Measurements from ENCODE around the gene BCL6. TPM values are rescaled to one million over a fixed set of nuclear protein-coding genes. Genes with fewer than 3 reads are reported as not detected.
A peak's percentile ranks its signal among the peaks of the same experiment; 100 is the strongest.

Gene BCL6
- polyA plus RNA-seq, 3 donors = 33.2 to 349 (median 34.9) TPM

DNA sequence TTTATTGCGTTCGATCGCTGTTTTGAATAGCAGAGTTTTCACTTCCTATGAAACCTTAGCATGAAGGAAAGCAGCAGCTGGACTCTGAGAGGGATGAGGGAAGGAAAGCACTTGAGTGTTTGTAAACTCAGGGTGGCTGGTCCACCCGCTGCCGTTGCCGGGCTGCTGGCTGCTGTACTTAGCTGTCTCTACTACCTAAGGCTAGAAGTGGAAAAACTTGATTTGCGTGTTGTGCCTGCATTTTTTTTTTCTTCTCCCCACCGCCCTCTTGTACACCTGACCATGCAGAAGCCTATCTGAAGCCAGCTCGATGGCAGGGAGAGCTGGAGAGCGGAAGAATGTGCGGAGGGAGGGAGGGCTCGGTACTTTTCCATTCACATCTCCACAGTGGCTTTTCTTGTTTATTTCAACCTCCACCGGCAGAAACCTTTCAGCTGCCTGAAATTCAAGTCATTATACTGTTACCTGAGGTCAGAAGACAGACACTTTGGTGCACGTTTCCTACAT is 4.8 kb upstream of the BCL6 start:
- Histone ChIP-seq H3K4me3 (replicated peaks in 1 of 3; ENCODE audit: low read depth in 2 of 3, low read length in 3 of 3) (peak overlapping the region in 1 of 3 experiments; percentile 22), H3K36me3 (replicated peaks in 1 of 2; ENCODE audit: control insufficient read depth in 1 of 2, insufficient read depth in 2 of 2, low read length in 2 of 2) (no peaks in the 10 kb centered on the region), H3K27ac (ENCODE audit: low read depth in 1 of 2, low read length in 2 of 2) (no peak overlapping the region), H3K9me3 (replicated peaks in 1 of 2; ENCODE audit: control insufficient read depth in 1 of 2, insufficient read depth in 1 of 2, low read length in 2 of 2) (no peaks in the 10 kb centered on the region), H2AFZ (ENCODE audit: insufficient read depth, low read depth, low read length, poor library complexity, severe bottlenecking) (no peak overlapping the region), H3K9ac (ENCODE audit: insufficient read depth, low read length, poor library complexity, severe bottlenecking) (no peak overlapping the region), H3K79me2 (ENCODE audit: insufficient read depth, low read length) (peaks cover 13% of the 10 kb centered on the region), H3K4me2 (replicated peaks; ENCODE audit: extremely low read depth, low read length, poor library complexity, severe bottlenecking) (peak overlapping the region; percentile 35), H3K27me3 (ENCODE audit: control insufficient read depth in 2 of 2, insufficient read depth in 2 of 2, low read length in 2 of 2) (no peaks in the 10 kb centered on the region), H4K20me1 (ENCODE audit: insufficient read depth, low read length) (peaks cover under 1% of the 10 kb centered on the region), H3K4me1 (ENCODE audit: control insufficient read depth in 1 of 2, insufficient read depth in 2 of 2, low read length in 2 of 2) (peaks cover 27 to 43% of the 10 kb centered on the region in 2 donors)
- H3K4me1 Mint-ChIP-seq = peaks cover 41% of the 10 kb centered on the region
- peak overlapping the region in 2 of 7 donors; percentile 5 to 50 for H3K27ac Mint-ChIP-seq
- intact Hi-C loops (cut with micrococcal nuclease) = loop anchor here in 1 of 2 donors (5.0 kb wide), 1 partner anchor 37 kb away; no protein-coding TSS in a partner anchor
- peak overlapping the region; percentile 64 to 79 for H3K4me3 Mint-ChIP-seq
- 26% methylated on average over 4 of the region's 14 CpGs for WGBS (ENCODE audit: insufficient coverage)
- peaks cover 0 to 2% (median 0%) of the 10 kb centered on the region in 7 donors for H3K9me3 Mint-ChIP-seq
- peaks cover 0 to 3% (median 0%) of the 10 kb centered on the region in 3 donors for H3K27me3 Mint-ChIP-seq (ENCODE audit: low read depth in 3 of 3)
- H3K36me3 Mint-ChIP-seq = peaks cover 0 to 15% of the 10 kb centered on the region in 2 donors
- DNase-seq = no peak
- TF ChIP-seq, protein P1, sequence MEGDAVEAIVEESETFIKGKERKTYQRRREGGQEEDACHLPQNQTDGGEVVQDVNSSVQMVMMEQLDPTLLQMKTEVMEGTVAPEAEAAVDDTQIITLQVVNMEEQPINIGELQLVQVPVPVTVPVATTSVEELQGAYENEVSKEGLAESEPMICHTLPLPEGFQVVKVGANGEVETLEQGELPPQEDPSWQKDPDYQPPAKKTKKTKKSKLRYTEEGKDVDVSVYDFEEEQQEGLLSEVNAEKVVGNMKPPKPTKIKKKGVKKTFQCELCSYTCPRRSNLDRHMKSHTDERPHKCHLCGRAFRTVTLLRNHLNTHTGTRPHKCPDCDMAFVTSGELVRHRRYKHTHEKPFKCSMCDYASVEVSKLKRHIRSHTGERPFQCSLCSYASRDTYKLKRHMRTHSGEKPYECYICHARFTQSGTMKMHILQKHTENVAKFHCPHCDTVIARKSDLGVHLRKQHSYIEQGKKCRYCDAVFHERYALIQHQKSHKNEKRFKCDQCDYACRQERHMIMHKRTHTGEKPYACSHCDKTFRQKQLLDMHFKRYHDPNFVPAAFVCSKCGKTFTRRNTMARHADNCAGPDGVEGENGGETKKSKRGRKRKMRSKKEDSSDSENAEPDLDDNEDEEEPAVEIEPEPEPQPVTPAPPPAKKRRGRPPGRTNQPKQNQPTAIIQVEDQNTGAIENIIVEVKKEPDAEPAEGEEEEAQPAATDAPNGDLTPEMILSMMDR (IDR thresholded peaks at IDR 0.05) = no peak

DNA sequence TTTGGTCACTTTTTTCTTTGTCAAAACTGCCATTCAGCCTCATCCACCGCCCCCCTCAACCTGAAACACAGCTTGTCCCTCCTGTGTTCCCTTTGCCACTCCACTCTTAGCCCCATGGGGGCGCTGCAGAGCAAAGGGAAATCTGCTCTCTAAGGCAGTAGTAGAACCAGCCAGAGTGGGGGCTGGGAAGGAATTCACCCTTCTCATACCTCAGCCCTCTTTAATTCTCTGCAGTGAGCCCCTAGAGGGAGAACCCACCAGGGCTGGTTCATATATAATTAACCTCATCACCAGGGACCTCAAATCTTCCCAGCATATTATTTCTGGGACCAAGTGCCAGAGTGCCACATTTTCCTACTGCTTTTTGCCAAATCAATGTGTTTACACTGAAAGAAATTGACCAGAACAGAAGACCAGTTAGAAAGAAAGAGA is 2.8 kb upstream of the BCL6 start:
- H3K36me3 ChIP-seq (replicated peaks in 1 of 2; ENCODE audit: control insufficient read depth in 1 of 2, insufficient read depth in 2 of 2, low read length in 2 of 2) = no peaks in the 10 kb centered on the region
- H3K9me3 Mint-ChIP-seq = peaks cover 0 to 8% (median 0%) of the 10 kb centered on the region in 7 donors
- H3K4me3 Mint-ChIP-seq = peak overlapping the region in 1 of 2 donors; percentile 37
- H3K27me3 ChIP-seq (ENCODE audit: control insufficient read depth in 2 of 2, insufficient read depth in 2 of 2, low read length in 2 of 2) = no peaks in the 10 kb centered on the region
- peaks cover under 1 to 21% of the 10 kb centered on the region in 2 donors for H3K36me3 Mint-ChIP-seq
- H3K4me3 ChIP-seq (replicated peaks in 1 of 3; ENCODE audit: low read depth in 2 of 3, low read length in 3 of 3) = no peak overlapping the region
- no peak overlapping the region for H3K9ac ChIP-seq (ENCODE audit: insufficient read depth, low read length, poor library complexity, severe bottlenecking)
- peaks cover 41% of the 10 kb centered on the region for H3K4me1 Mint-ChIP-seq
- peak; percentile 72 to 85 (median 79) for DNase-seq
- 0% methylated on average over 1 of the region's 2 CpGs for WGBS (ENCODE audit: insufficient coverage)
- H3K79me2 ChIP-seq (ENCODE audit: insufficient read depth, low read length) = peaks cover 33% of the 10 kb centered on the region
- H3K4me1 ChIP-seq (ENCODE audit: control insufficient read depth in 1 of 2, insufficient read depth in 2 of 2, low read length in 2 of 2) = peaks cover 27 to 43% of the 10 kb centered on the region in 2 donors
- intact Hi-C loops (cut with micrococcal nuclease) = loop anchor here (5.0 to 10.0 kb wide), 9 partner anchors 104 to 957 kb away; partner anchors contain the start of gene LPP (in 1 of the 2)
- H4K20me1 ChIP-seq (ENCODE audit: insufficient read depth, low read length) = peaks cover 21% of the 10 kb centered on the region
- H3K27me3 Mint-ChIP-seq (ENCODE audit: low read depth in 3 of 3) = peaks cover 0 to 3% (median 0%) of the 10 kb centered on the region in 3 donors
- H3K4me2 ChIP-seq (replicated peaks; ENCODE audit: extremely low read depth, low read length, poor library complexity, severe bottlenecking) = no peak overlapping the region
- H3K27ac ChIP-seq (ENCODE audit: low read depth in 1 of 2, low read length in 2 of 2) = no peak overlapping the region
- peak overlapping the region in 6 of 7 donors; percentile 55 to 90 (median 78) for H3K27ac Mint-ChIP-seq
- H2AFZ ChIP-seq (ENCODE audit: insufficient read depth, low read depth, low read length, poor library complexity, severe bottlenecking) = no peak overlapping the region
- TF ChIP-seq, protein P1 (IDR thresholded peaks at IDR 0.05) = peak; percentile 98
- no peaks in the 10 kb centered on the region for H3K9me3 ChIP-seq (replicated peaks in 1 of 2; ENCODE audit: control insufficient read depth in 1 of 2, insufficient read depth in 1 of 2, low read length in 2 of 2)

Data from CD14-positive monocyte (primary cell).